Neural progenitor cell (in vitro differentiated cells): ENCODE measurements around the gene POU6F1. TPM values are rescaled to one million over a fixed set of nuclear protein-coding genes. Genes with fewer than 3 reads are reported as not detected.

Source experiments
- DNase-seq: peaks from one replicate; pipeline ENCODE4 v3.0.0-alpha.2; 2016; ENCODE audit warnings: low spot score
- H2AFZ ChIP-seq: fragments of 200-600 bp; sonication (generic); replicated peaks from 2 replicates; pipeline ENCODE4 v1.6.1; 2016; ENCODE audit warnings: antibody characterized with exemption
- H3F3A ChIP-seq: fragments of 200-600 bp; sonication (generic); 2 replicates; pipeline ENCODE4 v1.6.1; 2016; ENCODE audit warnings: antibody characterized with exemption, low read depth
- H3K27ac ChIP-seq: fragments of 200-600 bp; sonication (generic); 2 replicates; pipeline ENCODE4 v1.5.1; 2016; ENCODE audit warnings: mild to moderate bottlenecking
- H3K27me3 ChIP-seq: fragments of 200-600 bp; sonication (generic); 2 replicates; pipeline ENCODE4 v1.6.1; 2016; ENCODE audit warnings: mild to moderate bottlenecking, moderate library complexity
- H3K36me3 ChIP-seq: fragments of 200-600 bp; sonication (generic); 2 replicates; pipeline ENCODE4 v1.5.1; 2016
- H3K4me1 ChIP-seq: fragments of 200-600 bp; sonication (generic); 2 replicates; pipeline ENCODE4 v1.6.1; 2016; ENCODE audit warnings: mixed run types
- H3K4me2 ChIP-seq: fragments of 200-600 bp; sonication (generic); 2 replicates; pipeline ENCODE4 v1.6.1; 2016
- H3K4me3 ChIP-seq: fragments of 200-600 bp; sonication (generic); 2 replicates; pipeline ENCODE4 v1.5.1; 2016
- H3K79me2 ChIP-seq: fragments of 200-600 bp; sonication (generic); 2 replicates; pipeline ENCODE4 v1.6.1; 2016; ENCODE audit warnings: low read depth
- H3K9ac ChIP-seq: fragments of 200-600 bp; sonication (generic); 2 replicates; pipeline ENCODE4 v1.6.1; 2016
- H3K9me3 ChIP-seq: fragments of 200-600 bp; sonication (generic); 2 replicates; pipeline ENCODE4 v1.5.1; 2016; ENCODE audit warnings: low read depth
- H4K20me1 ChIP-seq: fragments of 200-600 bp; sonication (generic); 2 replicates; pipeline ENCODE4 v1.6.1; 2016; ENCODE audit warnings: low read depth
- H3K27ac Mint-ChIP-seq: 3 replicates; pipeline ENCODE4 v1.8.0; 2021; ENCODE audit warnings: mixed read lengths
- H3K27me3 Mint-ChIP-seq: 2 replicates; pipeline ENCODE4 v1.8.0; 2022; ENCODE audit warnings: low read depth, mild to moderate bottlenecking, inconsistent platforms, moderate library complexity, mixed read lengths; ENCODE audit not compliant: insufficient read depth
- H3K36me3 Mint-ChIP-seq: 3 replicates; pipeline ENCODE4 v1.8.0; 2021; ENCODE audit warnings: mixed read lengths
- H3K4me1 Mint-ChIP-seq: 3 replicates; pipeline ENCODE4 v1.8.0; 2021; ENCODE audit warnings: mixed read lengths
- H3K4me3 Mint-ChIP-seq: 3 replicates; pipeline ENCODE4 v1.8.0; 2021; ENCODE audit warnings: mild to moderate bottlenecking, moderate library complexity, mixed read lengths
- H3K9me3 Mint-ChIP-seq: 3 replicates; pipeline ENCODE4 v1.8.0; 2020; ENCODE audit warnings: mixed read lengths
- CTCF ChIP-seq: fragments of 200-600 bp; sonication (generic); IDR thresholded peaks from 2 replicates; pipeline ENCODE4 v1.5.1; 2017; ENCODE audit warnings: antibody characterized with exemption, mild to moderate bottlenecking
- EZH2 ChIP-seq: fragments of 200-600 bp; sonication (generic); IDR thresholded peaks from 2 replicates; pipeline ENCODE4 v1.6.1; 2017; ENCODE audit warnings: antibody characterized with exemption, mild to moderate bottlenecking, moderate library complexity
- EZH2phosphoT487 ChIP-seq: fragments of 200-600 bp; sonication (generic); IDR thresholded peaks from 2 replicates; pipeline ENCODE4 v1.6.1; 2017; ENCODE audit warnings: antibody characterized with exemption
- total RNA-seq: library from RNA; depleted of rRNA; stranded (reverse); fragments of >200 nt; gene quantifications from 2 replicates; pipeline ENCODE4 v1.2.3, GENCODE V29; 2015; ENCODE audit warnings: low replicate concordance

Gene POU6F1
- total RNA-seq, 1 donor from 2014 or later, result 1.6 TPM

- H3K79me2 ChIP-seq, result no peaks in the 10 kb centered on the region
- H3K27me3 Mint-ChIP-seq, result no peaks in the 10 kb centered on the region
- no peak overlapping the region for H3K4me2 ChIP-seq
- H3K27ac ChIP-seq, result no peak overlapping the region
- H3K36me3 Mint-ChIP-seq, result no peaks in the 10 kb centered on the region
- no peak overlapping the region for H3K4me3 ChIP-seq
- H3K4me3 Mint-ChIP-seq, result no peak overlapping the region
- H3K9me3 ChIP-seq, result no peaks in the 10 kb centered on the region
- no peaks in the 10 kb centered on the region for H3K9me3 Mint-ChIP-seq
- no peak for TF ChIP-seq EZH2
- TF ChIP-seq CTCF, result no peak
- TF ChIP-seq EZH2phosphoT487, result no peak
- peaks cover 24% of the 10 kb centered on the region for H3K4me1 Mint-ChIP-seq
- no peak for DNase-seq
- H3K4me1 ChIP-seq, result peaks cover 7% of the 10 kb centered on the region
- H3K9ac ChIP-seq, result no peak overlapping the region
- H4K20me1 ChIP-seq, result no peaks in the 10 kb centered on the region
- H2AFZ ChIP-seq, result no peak overlapping the region
- H3K36me3 ChIP-seq, result no peaks in the 10 kb centered on the region
- H3K27ac Mint-ChIP-seq, result no peak overlapping the region
- no peaks in the 10 kb centered on the region for H3K27me3 ChIP-seq
- no peaks in the 10 kb centered on the region for H3F3A ChIP-seq
Observed at GRCh38 chr12:51192284-51192671, 25.6 kb downstream of the POU6F1 start.

GRCh38 chr12:51191516-51192283 lies 26.2 kb downstream of the POU6F1 start:
- Histone ChIP-seq H3F3A (peaks cover 4% of the 10 kb centered on the region), H3K36me3 (no peaks in the 10 kb centered on the region), H4K20me1 (no peaks in the 10 kb centered on the region), H3K27ac (no peak overlapping the region), H3K4me1 (peaks cover 13% of the 10 kb centered on the region), H2AFZ (no peak overlapping the region), H3K9me3 (no peaks in the 10 kb centered on the region), H3K4me2 (no peak overlapping the region), H3K79me2 (no peaks in the 10 kb centered on the region), H3K27me3 (no peaks in the 10 kb centered on the region), H3K4me3 (no peak overlapping the region), H3K9ac (no peak overlapping the region)
- no peaks in the 10 kb centered on the region for H3K36me3 Mint-ChIP-seq
- H3K27me3 Mint-ChIP-seq, result no peaks in the 10 kb centered on the region
- no peak overlapping the region for H3K27ac Mint-ChIP-seq
- no peak for DNase-seq
- TF ChIP-seq EZH2 (no peak), CTCF (no peak), EZH2phosphoT487 (no peak)
- H3K4me1 Mint-ChIP-seq, result peaks cover 30% of the 10 kb centered on the region
- H3K9me3 Mint-ChIP-seq, result no peaks in the 10 kb centered on the region
- no peak overlapping the region for H3K4me3 Mint-ChIP-seq

GRCh38 chr12:51190820-51191219 lies 27.0 kb downstream of the POU6F1 start:
- Histone ChIP-seq H3K27ac (no peak overlapping the region), H3K4me3 (no peak overlapping the region), H3K79me2 (no peaks in the 10 kb centered on the region), H3K9ac (no peak overlapping the region), H3K36me3 (no peaks in the 10 kb centered on the region), H3F3A (peaks cover 5% of the 10 kb centered on the region), H3K27me3 (no peaks in the 10 kb centered on the region), H3K9me3 (no peaks in the 10 kb centered on the region), H2AFZ (no peak overlapping the region), H3K4me2 (no peak overlapping the region), H4K20me1 (no peaks in the 10 kb centered on the region), H3K4me1 (peaks cover 17% of the 10 kb centered on the region)
- peaks cover 39% of the 10 kb centered on the region for H3K4me1 Mint-ChIP-seq
- no peaks in the 10 kb centered on the region for H3K9me3 Mint-ChIP-seq
- TF ChIP-seq EZH2phosphoT487, result no peak
- TF ChIP-seq EZH2, result no peak
- no peak for TF ChIP-seq CTCF
- H3K36me3 Mint-ChIP-seq, result no peaks in the 10 kb centered on the region
- no peak overlapping the region for H3K4me3 Mint-ChIP-seq
- no peak for DNase-seq
- no peak overlapping the region for H3K27ac Mint-ChIP-seq
- H3K27me3 Mint-ChIP-seq, result no peaks in the 10 kb centered on the region
